Activated T-cell treated with anti-CD3 and anti-CD28 coated beads for 4 hours (primary cell): ENCODE data around the gene RASD2.
"Not testable (repeated sequence)": the region's sequence is repeated elsewhere in the genome, so short reads cannot be mapped to it uniquely, and the experiment has no call there.

ENCODE experiments used
- DNase-seq: peaks from one replicate; pipeline ENCODE4 v3.0.0-alpha.2; 2020

The RASD2 gene

DNA sequence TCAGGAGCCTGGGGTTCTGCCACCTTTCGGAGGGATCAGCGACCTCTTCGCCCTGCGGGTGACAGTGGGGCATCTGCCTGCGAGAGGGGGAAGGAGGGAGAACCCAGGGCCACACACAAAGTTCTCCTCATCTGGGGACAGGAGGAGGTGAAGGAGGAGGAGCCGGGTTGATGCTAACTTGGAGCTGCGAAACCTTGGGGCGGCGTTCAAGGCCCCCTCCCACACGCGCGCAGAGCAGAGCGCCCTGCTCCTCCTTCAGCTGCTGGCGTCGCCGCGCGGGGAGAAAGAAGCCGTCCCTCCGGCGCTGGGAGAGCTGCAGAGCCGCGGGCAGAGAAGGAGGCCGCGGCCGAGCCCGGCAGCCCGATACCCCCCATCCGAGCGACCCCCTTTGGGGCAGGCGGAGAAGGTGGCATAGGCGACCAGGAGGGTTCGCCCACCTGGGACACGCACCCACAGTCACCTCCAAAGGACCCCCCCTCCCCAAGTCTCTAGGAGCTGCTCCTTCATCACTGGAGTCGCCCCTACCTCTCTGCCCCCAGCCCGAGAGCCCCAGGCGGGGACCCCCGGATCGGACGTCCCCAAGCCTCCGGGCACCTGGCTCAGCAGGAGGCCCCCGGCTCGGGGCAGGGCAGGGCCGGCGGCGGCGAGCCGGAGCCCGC lies at the start of gene RASD2:
RASD2 (plus strand) TSS at position 237 of the 659 bp plus-strand sequence. CDS start 5,979 bp downstream, outside the sequence.
- peak; percentile 27 for DNase-seq

- not testable (repeated sequence) for DNase-seq
Measured at GRCh38 chr22:35491061-35491907, 49.3 kb upstream of the RASD2 start.

DNA sequence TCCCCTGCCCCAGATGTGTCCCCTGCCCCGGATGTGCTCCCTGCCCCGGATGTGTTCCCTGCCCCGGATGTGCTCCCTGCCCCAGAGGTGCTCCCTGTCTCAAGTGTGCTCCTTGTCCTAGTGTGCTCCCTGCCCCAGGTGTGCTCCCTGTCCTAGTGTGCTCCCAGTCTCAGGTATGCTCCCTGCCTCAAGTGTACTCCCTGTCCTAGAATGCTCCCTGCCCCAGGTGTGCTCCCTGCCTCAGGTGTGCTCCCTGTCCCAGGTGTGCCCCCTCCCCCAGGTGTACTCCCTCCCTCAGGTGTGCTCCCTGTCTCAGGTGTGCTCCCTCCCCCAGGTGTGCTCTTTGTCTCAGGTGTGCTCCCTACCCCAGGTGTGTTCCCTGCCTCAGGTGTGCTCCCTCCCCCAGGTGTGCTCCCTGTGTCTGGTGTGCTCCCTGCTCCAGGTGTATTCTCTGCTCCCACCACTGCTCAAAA lies 48.7 kb upstream of the RASD2 start:
- no peak for DNase-seq

GRCh38 chr22:35493074-35493473 lies 47.6 kb upstream of the RASD2 start:
- DNase-seq, result no peak

GRCh38 chr22:35495711-35496110 lies 44.9 kb upstream of the RASD2 start:
- not testable (repeated sequence) for DNase-seq

DNA sequence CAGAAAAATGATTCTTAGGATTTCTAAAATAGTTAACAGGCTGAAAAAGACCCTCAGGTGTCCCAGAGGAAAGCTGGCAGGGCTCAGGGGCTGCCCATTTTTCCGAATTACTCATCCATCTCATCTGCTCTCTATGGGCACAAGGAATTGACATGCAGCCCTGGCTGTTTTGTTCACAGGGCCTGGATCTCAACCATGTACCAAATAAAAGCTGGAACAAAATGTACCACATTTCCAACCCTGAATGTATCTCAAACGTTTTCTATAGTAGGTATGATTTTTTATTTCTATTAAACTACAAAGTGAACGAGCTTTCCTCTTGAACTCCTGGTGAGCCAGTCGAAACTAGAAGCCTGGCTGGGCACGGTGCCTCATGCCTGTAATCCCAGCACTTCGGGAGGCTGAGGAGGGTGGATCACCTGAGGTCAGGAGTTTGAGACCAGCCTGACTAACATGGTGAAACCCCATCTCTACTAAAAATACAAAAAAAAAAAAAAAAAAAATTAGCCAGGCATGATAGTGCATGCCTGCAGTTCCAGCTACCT lies 43.8 kb upstream of the RASD2 start:
- no peak for DNase-seq

DNA sequence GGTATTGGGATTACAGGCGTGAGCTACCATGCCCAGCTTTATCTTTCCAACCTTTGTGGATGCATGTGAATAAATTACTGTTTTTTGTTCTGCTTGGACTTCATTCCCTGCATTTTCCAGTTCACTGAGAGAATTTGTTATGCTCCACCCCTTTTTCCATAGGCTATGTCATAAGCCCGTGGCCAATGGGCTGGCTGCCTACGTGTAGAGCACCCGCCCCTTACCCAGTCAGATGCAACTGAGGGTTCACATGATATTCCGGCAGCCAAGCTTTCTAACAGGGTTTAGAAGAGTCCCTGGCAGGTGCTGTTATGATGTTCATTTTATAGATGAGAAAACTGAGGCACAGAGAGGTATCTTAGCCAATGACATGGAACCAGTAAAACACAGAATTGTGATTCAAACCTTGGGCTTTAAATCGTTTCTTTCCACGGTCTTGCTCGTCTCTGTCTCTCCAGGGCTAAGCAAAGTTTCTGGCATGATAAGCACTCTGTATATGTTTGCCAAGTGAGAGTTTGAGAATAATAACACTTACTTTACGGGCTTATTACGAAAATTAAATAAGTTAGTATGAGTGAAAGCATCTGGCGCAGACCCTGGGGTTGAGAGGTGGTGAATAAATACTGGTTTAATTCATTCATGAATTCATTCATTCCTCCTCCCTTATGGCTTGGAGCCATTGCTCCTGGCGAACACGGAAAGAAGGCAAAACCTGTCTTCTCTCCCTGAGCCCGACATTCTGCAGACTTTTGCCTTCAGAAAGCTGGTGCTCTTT lies 42.4 kb upstream of the RASD2 start:
- no peak for DNase-seq

DNA sequence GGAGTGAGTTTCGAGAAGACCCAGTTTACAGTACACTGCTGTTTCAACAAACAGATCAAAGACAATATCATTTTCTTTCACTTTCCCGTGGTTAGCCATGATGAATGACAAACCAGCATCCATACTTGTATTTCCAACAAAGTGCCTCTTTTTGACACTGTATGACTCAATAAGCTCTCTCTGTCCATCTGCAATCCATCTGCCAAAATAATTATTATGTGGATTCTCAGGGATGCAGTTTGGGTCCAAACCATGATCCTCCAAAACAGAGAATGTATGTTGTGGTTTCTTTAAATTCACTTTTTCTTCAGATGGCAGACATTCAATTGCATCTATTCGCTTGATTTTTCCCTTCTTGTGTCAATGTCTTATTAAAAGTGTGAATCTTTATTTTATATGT lies 37.8 kb upstream of the RASD2 start:
- DNase-seq, result no peak

GRCh38 chr22:35505399-35506258 lies 35.0 kb upstream of the RASD2 start:
- no peak for DNase-seq

- DNase-seq, result no peak
Measured at GRCh38 chr22:35506259-35506570, 34.4 kb upstream of the RASD2 start.

GRCh38 chr22:35507851-35508250 lies 32.8 kb upstream of the RASD2 start:
- DNase-seq, result not testable (repeated sequence)

DNA sequence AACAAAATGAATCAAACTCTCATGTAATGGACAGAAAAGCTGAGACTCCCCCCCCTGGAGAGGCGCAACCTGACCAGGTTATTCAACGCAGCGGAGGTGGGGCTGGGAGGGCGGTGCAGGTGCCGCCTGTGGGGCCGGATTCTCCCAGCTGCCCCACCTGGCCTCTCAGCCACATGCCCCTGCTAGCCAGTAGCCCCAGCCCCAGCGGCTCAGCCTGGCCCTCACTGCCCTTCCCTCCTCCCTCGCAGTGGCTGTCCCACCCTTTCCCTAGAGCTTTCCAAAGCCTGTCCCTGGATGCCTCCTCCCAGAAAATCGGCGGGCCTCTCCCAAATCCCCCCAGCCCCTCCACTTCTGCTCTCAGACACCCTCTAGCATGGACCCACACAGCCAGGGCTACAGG lies 31.2 kb upstream of the RASD2 start:
- DNase-seq, result no peak

DNA sequence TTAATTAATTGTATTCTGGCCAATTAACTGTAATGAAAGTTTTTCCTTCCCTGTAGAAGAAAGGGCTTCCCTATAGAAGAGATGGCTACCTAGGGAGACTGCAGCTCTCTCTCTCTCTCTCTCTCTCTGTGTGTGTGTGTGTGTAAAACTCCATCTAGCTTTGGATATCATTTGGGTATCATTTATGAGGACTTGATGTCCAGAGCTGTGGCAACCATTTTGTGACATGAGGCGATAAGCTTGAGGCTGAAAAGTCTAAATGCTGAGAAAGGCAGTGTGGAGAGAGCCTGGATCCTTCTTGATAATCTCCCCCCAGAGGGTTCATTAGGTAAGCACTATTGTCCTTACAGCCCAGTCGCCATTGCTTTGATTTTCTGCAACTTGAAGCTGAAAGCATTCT lies 30.7 kb upstream of the RASD2 start:
- no peak for DNase-seq

GRCh38 chr22:35510481-35510934 lies 30.1 kb upstream of the RASD2 start:
- no peak for DNase-seq

GRCh38 chr22:35510951-35511350 lies 29.7 kb upstream of the RASD2 start:
- no peak for DNase-seq

DNA sequence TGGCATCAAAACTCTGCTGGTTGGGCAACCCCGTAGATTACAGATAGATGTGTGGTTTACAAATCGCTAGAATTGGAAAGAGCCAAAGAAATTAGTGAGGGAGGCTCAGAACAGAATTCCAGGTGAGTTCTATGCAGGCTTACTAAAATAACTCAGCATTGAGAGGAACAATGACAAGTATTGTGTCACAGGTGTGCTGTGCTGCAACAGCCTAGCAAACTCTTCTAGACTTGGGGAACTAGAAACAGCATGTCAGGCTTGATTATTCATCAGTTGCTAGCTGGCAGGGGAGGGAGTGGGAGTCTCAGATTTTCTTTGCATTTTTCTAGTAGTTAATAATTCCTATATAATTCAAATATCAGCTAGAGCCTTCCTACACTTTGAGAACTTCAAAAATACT lies 26.3 kb upstream of the RASD2 start:
- DNase-seq, result no peak

GRCh38 chr22:35515952-35516351 lies 24.7 kb upstream of the RASD2 start:
- not testable (repeated sequence) for DNase-seq

- no peak for DNase-seq
Measured at GRCh38 chr22:35516723-35517122, 23.9 kb upstream of the RASD2 start.

DNA sequence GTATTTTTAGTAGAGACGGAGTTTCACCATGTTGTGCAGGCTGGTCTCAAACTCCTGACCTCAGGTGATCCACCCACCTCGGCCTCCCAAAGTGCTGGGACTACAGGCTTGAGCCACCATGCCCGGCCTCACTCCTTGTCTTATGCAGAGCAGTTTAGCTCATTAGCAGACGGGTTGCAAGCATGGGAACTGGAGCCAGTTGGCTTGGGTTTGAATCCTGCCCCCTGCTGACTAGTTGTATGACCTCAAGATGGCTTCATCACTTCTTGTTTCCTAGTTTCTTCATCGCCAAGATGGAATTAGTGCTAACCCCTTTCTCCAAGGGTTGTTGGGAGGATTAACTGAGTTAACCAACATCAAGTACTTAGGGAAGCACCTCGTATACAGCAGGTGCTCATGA lies 23.4 kb upstream of the RASD2 start:
- DNase-seq, result no peak

GRCh38 chr22:35517769-35518530 lies 22.7 kb upstream of the RASD2 start:
- no peak for DNase-seq

DNA sequence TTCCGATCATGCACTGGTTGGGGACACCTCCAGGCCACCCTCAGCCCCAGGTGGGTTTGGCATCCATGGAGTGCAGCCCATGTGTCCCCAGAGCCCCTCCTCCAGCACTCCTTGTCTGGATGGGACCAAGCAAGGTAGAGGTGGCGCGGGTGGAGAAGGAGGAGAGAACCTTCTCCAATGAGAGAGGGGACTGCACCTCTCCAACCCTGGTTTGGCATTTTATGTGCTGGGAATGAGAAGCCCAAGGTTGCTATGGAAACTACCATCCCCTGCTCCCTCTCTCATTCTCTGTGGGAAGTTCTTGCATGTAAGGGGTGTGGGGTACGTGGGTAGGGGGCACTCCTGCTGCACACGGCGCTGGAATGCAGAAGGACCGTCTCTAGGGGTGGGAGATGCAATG lies 21.8 kb upstream of the RASD2 start:
- no peak for DNase-seq
